ENCODE measurements around the gene ARNT2. TPM values are rescaled to one million over a fixed set of nuclear protein-coding genes. Genes with fewer than 3 reads are reported as not detected.

ARNT2 gene
- total RNA-seq, 1 donor = 12.7 TPM

DNA sequence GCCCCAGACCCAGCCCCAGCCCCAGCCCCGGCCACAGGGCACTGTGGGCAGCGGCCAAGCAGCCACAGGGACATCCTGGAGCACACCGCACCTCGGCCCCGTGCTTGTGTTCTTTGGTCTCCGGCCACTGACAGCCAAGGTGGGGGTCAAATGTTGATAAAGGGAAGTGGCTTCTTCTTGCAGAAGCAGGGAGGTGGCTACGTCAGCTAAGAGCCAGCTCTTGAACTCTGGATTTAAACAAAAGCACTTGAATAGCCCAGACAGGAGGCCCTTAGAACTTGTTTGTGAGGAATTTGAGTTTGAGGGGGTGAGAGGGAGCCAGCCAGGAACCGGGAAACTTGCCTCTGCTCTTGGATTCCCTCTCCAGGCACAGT is 155.1 kb downstream of the ARNT2 start:
- no peak overlapping the region for H3K4me3 ChIP-seq (ENCODE audit: low read depth, low read length)
- no peak for TF ChIP-seq CTCF (IDR thresholded peaks at IDR 0.05; ENCODE audit: insufficient read depth, low read length)
- no peak for DNase-seq (ENCODE audit: low read depth)

DNA sequence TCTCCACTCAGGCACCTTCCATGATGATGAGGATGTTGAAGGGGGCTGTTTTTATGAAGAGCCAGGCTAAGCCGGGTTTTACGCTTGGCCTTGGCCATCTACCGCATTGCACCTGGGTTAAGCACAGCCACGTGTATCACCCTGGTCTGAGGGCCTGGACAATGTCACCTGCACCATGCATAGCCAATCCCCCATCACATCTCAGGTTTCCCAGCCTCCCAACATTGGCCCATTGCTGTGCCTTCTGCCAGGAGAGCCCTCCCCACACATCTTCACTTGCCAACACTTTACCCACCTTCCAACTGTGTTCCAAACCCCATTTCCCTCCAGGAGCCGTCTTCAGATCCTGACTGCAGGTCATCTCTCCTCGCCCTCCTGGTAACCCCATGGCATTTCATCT is 155.6 kb downstream of the ARNT2 start:
- TF ChIP-seq CTCF (IDR thresholded peaks at IDR 0.05; ENCODE audit: insufficient read depth, low read length) = no peak
- no peak overlapping the region for H3K4me3 ChIP-seq (ENCODE audit: low read depth, low read length)
- DNase-seq (ENCODE audit: low read depth) = no peak

GRCh38 chr15:80560601-80561400 is 156.6 kb downstream of the ARNT2 start:
- H3K4me3 ChIP-seq (ENCODE audit: low read depth, low read length) = no peak overlapping the region
- no peak for DNase-seq (ENCODE audit: low read depth)
- no peak for TF ChIP-seq CTCF (IDR thresholded peaks at IDR 0.05; ENCODE audit: insufficient read depth, low read length)

DNA sequence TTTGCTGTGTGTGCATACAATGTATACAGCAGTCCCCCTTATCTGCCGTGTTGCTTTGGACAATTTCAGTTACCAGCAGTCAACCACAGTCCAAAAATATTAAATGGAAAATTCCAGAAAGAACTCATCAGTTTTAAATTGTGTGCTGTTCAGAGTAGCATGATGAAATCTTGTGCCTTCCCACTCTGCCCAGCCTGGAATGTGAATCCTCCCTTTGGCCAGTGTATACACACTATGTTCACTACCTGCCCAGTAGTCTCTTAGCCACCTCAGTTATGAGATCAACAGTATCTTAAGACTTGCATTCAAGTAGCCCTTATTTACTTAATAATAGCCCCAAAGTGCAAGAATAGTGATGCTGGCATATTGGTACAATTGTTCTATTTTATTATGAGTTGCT is 157.3 kb downstream of the ARNT2 start:
- DNase-seq (ENCODE audit: low read depth) = peak; percentile 57
- H3K4me3 ChIP-seq (ENCODE audit: low read depth, low read length) = no peak overlapping the region
- TF ChIP-seq CTCF (IDR thresholded peaks at IDR 0.05; ENCODE audit: insufficient read depth, low read length) = no peak

DNA sequence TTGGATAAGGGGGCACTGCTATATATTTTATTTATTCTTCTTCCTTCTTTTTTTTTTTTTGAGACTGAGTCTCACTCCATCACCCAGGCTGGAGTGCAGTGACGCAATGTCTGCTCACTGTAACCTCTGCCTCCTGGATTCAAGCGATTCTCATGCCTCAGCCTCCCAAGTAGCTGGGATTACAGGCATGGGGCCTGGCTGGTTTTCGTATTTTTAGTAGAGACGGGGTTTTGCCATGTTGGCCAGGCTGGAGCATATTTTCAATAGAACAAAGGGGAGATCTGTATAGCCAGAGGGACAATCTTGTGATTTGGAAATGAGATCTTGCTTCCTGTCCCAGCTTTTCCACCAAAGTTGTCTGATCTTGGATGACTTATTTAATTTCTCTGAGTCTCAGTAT is 157.9 kb downstream of the ARNT2 start:
- DNase-seq (ENCODE audit: low read depth) = peak; percentile 43
- TF ChIP-seq CTCF (IDR thresholded peaks at IDR 0.05; ENCODE audit: insufficient read depth, low read length) = no peak
- H3K4me3 ChIP-seq (ENCODE audit: low read depth, low read length) = no peak overlapping the region

DNA sequence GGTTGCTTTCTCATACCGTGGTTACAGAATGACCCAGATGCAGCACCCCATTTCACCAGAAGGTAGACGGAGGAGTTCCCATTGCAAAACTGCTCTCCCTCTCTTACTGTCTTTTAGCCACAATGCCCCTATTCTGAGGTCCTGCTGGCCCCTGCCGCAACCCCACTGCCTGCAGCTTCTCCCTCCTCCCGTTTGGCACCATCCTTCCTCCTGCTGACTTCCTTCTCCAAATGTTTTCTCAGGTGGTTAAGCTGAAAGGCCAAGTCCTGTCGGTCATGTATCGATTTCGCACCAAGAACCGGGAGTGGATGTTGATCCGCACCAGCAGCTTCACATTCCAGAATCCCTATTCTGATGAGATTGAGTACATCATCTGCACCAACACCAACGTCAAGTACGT is 158.7 kb downstream of the ARNT2 start:
- DNase-seq (ENCODE audit: low read depth) = no peak
- no peak for TF ChIP-seq CTCF (IDR thresholded peaks at IDR 0.05; ENCODE audit: insufficient read depth, low read length)
- no peak overlapping the region for H3K4me3 ChIP-seq (ENCODE audit: low read depth, low read length)
